ENCODE measurements around the gene IL4I1. TPM values are rescaled to one million over a fixed set of nuclear protein-coding genes. Genes with fewer than 3 reads are reported as not detected.

The IL4I1 gene
- polyA plus RNA-seq, 4 donors: 1.4 to 3.4 (median 2.0) TPM

- no peak for DNase-seq (ENCODE audit: low read depth in 4 of 4, low spot score in 3 of 4)
These were observed 16.4 kb downstream of the IL4I1 start for GRCh38 chr19:49880162-49880869.

GRCh38 chr19:49879243-49879963, 17.3 kb downstream of the IL4I1 start:
- no peak for DNase-seq (ENCODE audit: low read depth in 4 of 4, low spot score in 3 of 4)

- DNase-seq (ENCODE audit: low read depth in 4 of 4, low spot score in 3 of 4): no peak
These were observed 18.0 kb downstream of the IL4I1 start for GRCh38 chr19:49878744-49879070.

- DNase-seq (ENCODE audit: low read depth in 4 of 4, low spot score in 3 of 4): peak; percentile 93 to 95 (median 94)
These were observed 18.6 kb downstream of the IL4I1 start for GRCh38 chr19:49877879-49878743.

GRCh38 chr19:49877020-49877878, 19.4 kb downstream of the IL4I1 start, which contains the start of the genes AKT1S1 and TBC1D17:
Gene AKT1S1 (minus strand): TSS chr19:49877355. CDS start chr19:49873295, 4,060 bp downstream.
Gene TBC1D17 (plus strand): TSS chr19:49877702. CDS start chr19:49877724, 22 bp downstream.
- peak; percentile 100 for DNase-seq (ENCODE audit: low read depth in 4 of 4, low spot score in 3 of 4)

GRCh38 chr19:49876422-49877019, 20.2 kb downstream of the IL4I1 start:
- DNase-seq (ENCODE audit: low read depth in 4 of 4, low spot score in 3 of 4): peak; percentile 98 to 99 (median 98)

GRCh38 chr19:49875857-49876421, 20.7 kb downstream of the IL4I1 start:
- no peak for DNase-seq (ENCODE audit: low read depth in 4 of 4, low spot score in 3 of 4)

- DNase-seq (ENCODE audit: low read depth in 4 of 4, low spot score in 3 of 4): no peak
These were observed 21.5 kb downstream of the IL4I1 start for GRCh38 chr19:49875177-49875576.

- DNase-seq (ENCODE audit: low read depth in 4 of 4, low spot score in 3 of 4): no peak
These were observed 22.1 kb downstream of the IL4I1 start for GRCh38 chr19:49874503-49875157.

- DNase-seq (ENCODE audit: low read depth in 4 of 4, low spot score in 3 of 4): no peak
These were observed 22.9 kb downstream of the IL4I1 start for GRCh38 chr19:49873834-49874233.

GRCh38 chr19:49873129-49873521, 23.6 kb downstream of the IL4I1 start:
- DNase-seq (ENCODE audit: low read depth in 4 of 4, low spot score in 3 of 4): no peak

GRCh38 chr19:49872245-49873128, 24.2 kb downstream of the IL4I1 start:
- no peak for DNase-seq (ENCODE audit: low read depth in 4 of 4, low spot score in 3 of 4)

- no peak for DNase-seq (ENCODE audit: low read depth in 4 of 4, low spot score in 3 of 4)
These were observed 25.2 kb downstream of the IL4I1 start for GRCh38 chr19:49871349-49871985.

- no peak for DNase-seq (ENCODE audit: low read depth in 4 of 4, low spot score in 3 of 4)
These were observed 26.3 kb downstream of the IL4I1 start for GRCh38 chr19:49870309-49870901.

GRCh38 chr19:49869484-49870308, 27.0 kb downstream of the IL4I1 start:
- DNase-seq (ENCODE audit: low read depth in 4 of 4, low spot score in 3 of 4): peak; percentile 99 to 100 (median 99)

- DNase-seq (ENCODE audit: low read depth in 4 of 4, low spot score in 3 of 4): no peak
These were observed 27.6 kb downstream of the IL4I1 start for GRCh38 chr19:49869009-49869483.

All from left renal pelvis (tissue), 4 donors.